Upper lobe of left lung (tissue), 6 donors: Measurements from ENCODE around the gene ZDHHC14. TPM values are rescaled to one million over a fixed set of nuclear protein-coding genes. Genes with fewer than 3 reads are reported as not detected.

ENCODE experiments used
- ATAC-seq, 2 donors: fragments of 200-7000 bp; cut with Tn5 transposase; one replicate each; pipeline ENCODE4 v1.9.1; 2022; ENCODE audit warnings: mild to moderate bottlenecking in 2 of 2, moderate library complexity in 2 of 2; ENCODE audit not compliant: low FRiP score in 2 of 2
- DNase-seq, 2 donors: peaks; one replicate each; pipeline ENCODE4 v3.0.0-alpha.2; 2019 to 2020
- H3K27ac ChIP-seq, 4 donors: fragments of 200-600 bp; sonication (generic); one replicate each; pipeline ENCODE4 v1.5.1; 2016 to 2019
- H3K27me3 ChIP-seq, 4 donors: fragments of 200-600 bp; sonication (generic); one replicate each; pipeline ENCODE4 v1.5.1; 2017 to 2019
- H3K36me3 ChIP-seq, 4 donors: fragments of 200-600 bp; sonication (generic); one replicate each; pipeline ENCODE4 v1.5.1; 2016 to 2019
- H3K4me1 ChIP-seq, 4 donors: fragments of 200-600 bp; sonication (generic); one replicate each; pipeline ENCODE4 v1.5.1; 2018 to 2019
- H3K4me3 ChIP-seq, 4 donors: fragments of 200-600 bp; sonication (generic); one replicate each; pipeline ENCODE4 v1.5.1; 2017 to 2019; ENCODE audit warnings: mild to moderate bottlenecking in 2 of 4, moderate library complexity in 1 of 4
- H3K9me3 ChIP-seq, 4 donors: fragments of 200-600 bp; sonication (generic); one replicate each; pipeline ENCODE4 v1.5.1; 2018 to 2019
- EP300 ChIP-seq, 4 donors: sonication (generic); formaldehyde crosslinking; IDR thresholded peaks; one replicate each; pipeline ENCODE4 v1.5.1; 2017; ENCODE audit warnings: antibody characterized with exemption in 4 of 4, control low read depth in 2 of 4
- POLR2A ChIP-seq, 4 donors: fragments of 450-650 bp; IDR thresholded peaks; one replicate each; pipeline ENCODE4 v1.5.1; 2016 to 2017; ENCODE audit warnings: antibody characterized with exemption in 4 of 4, mild to moderate bottlenecking in 2 of 4
- POLR2AphosphoS5 ChIP-seq, 2 donors: sonication (generic); formaldehyde crosslinking; IDR thresholded peaks; one replicate each; pipeline ENCODE4 v1.5.1; 2017; ENCODE audit warnings: antibody characterized with exemption in 2 of 2
- WGBS, 2 donors: methylation state at CpG; one replicate each; pipeline ENCODE4 v1.1.5; 2017 to 2018; 5-methylcytosine and 5-hydroxymethylcytosine counted together
- total RNA-seq, 6 donors: library from RNA; depleted of rRNA in 4 of 6; stranded (reverse); fragments of >200 nt in 4 of 6; gene quantifications; one replicate each; pipeline versions ENCODE4 v1.1.0 to v1.2.1, GENCODE V29; 2016 to 2021
- TF ChIP-seq, protein P1 (sequence below), 6 experiments: fragments of 450-650 bp in 4 of 6; fragments of 200-600 bp in 2 of 6; sonication (generic) in 2 of 6; IDR thresholded peaks; one replicate each; pipeline ENCODE4 v1.5.1; 2016 to 2019; ENCODE audit warnings: antibody characterized with exemption in 6 of 6
- donor health status: DM: no; HTN: no; CAD: no; lungs with moderate emphysema.
- donor health status: DM: no; HTN: yes; CAD: no; lungs with severe emphysema.

The ZDHHC14 gene
- total RNA-seq, 6 donors from 2014 or later = 5.3 to 16.5 (median 9.4) TPM

DNA sequence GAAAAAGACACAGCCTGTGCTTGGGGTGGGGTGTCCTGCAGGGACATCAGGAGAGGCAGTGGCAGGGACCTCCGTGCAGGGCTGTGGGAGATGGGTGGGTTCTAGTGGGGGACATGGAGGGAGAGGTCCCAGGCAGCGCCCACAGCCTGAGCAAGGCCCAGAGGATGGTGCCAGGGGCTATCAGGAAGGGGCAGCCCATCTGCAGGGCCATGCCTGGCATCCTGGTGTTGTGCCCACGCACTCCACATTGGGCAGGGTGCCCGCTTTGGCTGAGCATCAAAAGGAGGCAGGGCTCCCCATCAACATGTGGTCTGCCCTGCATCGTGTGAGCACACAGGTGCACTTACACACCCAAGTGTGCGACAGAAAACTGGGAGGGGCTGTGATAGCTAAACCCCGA is 257.8 kb downstream of the ZDHHC14 start:
- Histone ChIP-seq H3K4me3 (no peak overlapping the region), H3K36me3 (no peaks in the 10 kb centered on the region), H3K27ac (no peak overlapping the region), H3K27me3 (no peaks in the 10 kb centered on the region), H3K4me1 (no peaks in the 10 kb centered on the region), H3K9me3 (no peaks in the 10 kb centered on the region)
- TF ChIP-seq, protein P1, sequence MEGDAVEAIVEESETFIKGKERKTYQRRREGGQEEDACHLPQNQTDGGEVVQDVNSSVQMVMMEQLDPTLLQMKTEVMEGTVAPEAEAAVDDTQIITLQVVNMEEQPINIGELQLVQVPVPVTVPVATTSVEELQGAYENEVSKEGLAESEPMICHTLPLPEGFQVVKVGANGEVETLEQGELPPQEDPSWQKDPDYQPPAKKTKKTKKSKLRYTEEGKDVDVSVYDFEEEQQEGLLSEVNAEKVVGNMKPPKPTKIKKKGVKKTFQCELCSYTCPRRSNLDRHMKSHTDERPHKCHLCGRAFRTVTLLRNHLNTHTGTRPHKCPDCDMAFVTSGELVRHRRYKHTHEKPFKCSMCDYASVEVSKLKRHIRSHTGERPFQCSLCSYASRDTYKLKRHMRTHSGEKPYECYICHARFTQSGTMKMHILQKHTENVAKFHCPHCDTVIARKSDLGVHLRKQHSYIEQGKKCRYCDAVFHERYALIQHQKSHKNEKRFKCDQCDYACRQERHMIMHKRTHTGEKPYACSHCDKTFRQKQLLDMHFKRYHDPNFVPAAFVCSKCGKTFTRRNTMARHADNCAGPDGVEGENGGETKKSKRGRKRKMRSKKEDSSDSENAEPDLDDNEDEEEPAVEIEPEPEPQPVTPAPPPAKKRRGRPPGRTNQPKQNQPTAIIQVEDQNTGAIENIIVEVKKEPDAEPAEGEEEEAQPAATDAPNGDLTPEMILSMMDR (IDR thresholded peaks at IDR 0.05) = no peak
- TF ChIP-seq POLR2A (IDR thresholded peaks at IDR 0.05) (no peak), POLR2AphosphoS5 (IDR thresholded peaks at IDR 0.05) (no peak), EP300 (IDR thresholded peaks at IDR 0.05) (no peak)
- DNase-seq = no peak
- ATAC-seq = no peak
- 81 to 88% methylated on average over 5 to 7 of the region's 7 CpGs for WGBS, 2 donors

DNA sequence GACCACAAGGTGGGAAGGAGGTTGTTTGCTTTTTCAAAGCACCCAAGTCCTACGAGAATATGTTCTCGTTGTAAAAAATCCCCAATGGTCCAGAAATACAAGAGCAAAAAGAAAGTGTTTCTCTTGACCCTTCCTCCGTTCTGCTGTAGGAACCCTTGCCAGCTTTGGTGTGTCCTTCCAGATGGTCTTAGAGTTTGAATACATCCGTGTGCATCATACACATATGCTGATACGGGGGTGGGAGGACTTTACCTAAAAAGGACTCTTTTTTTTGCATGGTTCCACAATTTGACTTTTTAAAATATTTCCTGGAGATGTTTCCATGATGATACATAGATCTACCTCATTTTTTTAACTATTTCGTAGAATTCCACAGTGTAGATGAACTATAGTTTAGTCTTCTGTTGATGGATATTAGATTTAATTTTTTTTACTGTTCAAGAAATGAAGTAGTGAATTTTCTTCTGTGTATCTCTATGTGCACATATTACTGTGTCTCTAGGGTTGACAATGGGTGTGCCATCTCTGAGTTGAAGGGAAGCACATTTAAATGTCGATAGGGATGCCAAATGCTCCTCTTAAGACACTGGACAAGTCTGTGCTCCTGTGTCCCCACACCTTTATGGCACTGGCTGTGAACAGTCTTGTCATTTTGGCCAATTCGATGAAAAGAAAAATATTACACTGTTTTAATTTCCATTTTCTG is 259.9 kb downstream of the ZDHHC14 start:
- ATAC-seq (no peak), DNase-seq (no peak)
- no peaks in the 10 kb centered on the region for H3K9me3 ChIP-seq
- TF ChIP-seq POLR2A (IDR thresholded peaks at IDR 0.05) = no peak
- TF ChIP-seq, protein P1 (IDR thresholded peaks at IDR 0.05) = no peak
- TF ChIP-seq EP300 (IDR thresholded peaks at IDR 0.05) = no peak
- no peak for TF ChIP-seq POLR2AphosphoS5 (IDR thresholded peaks at IDR 0.05)
- H3K4me3 ChIP-seq = no peak overlapping the region
- WGBS, 2 donors = 90 to 92% methylated on average over 8 of the region's 8 CpGs
- no peak overlapping the region for H3K27ac ChIP-seq
- H3K27me3 ChIP-seq = no peaks in the 10 kb centered on the region
- H3K36me3 ChIP-seq = no peaks in the 10 kb centered on the region
- peaks cover 0 to 3% (median 0%) of the 10 kb centered on the region in 4 donors for H3K4me1 ChIP-seq

DNA sequence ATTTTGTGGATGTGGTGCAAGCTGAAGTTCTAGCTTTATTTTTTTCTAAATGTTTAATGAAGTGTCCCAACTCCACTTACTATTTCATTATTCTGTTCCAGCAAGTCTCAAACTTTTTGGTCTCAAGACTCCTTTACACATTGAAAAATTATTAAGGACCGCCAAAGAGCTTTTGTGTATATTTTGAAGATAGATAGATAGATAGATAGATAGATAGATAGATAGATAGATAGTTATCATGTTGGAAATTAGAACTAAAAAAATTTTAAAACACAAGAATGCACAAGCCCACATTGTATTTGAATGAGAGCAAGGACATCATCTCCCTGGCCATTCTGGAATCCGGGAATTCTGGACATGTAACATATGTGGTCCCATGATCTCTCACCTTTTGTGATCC is 260.8 kb downstream of the ZDHHC14 start:
- H3K4me3 ChIP-seq = no peak overlapping the region

DNA sequence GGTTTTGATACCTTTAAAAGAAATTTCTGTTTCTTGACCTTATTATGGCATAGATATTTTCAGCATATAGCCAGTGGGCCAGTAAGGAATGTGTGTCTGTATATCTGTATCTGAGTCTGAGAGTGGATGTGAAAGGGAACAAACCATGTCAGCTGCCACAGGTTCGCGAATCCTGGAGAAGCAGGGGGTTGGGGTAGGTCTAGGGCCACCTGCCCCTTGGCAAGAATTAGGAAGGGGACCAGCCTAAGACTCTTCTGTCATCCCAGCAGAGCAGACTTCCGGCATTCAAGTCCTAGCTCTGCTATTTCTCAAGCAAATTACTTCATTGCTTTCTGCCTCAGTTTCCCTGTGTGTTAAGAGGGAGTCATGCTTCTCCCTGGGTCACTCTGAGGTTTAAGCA is 261.7 kb downstream of the ZDHHC14 start:
- no peak overlapping the region for H3K4me3 ChIP-seq
- H3K36me3 ChIP-seq = peaks cover 0 to 4% (median 0%) of the 10 kb centered on the region in 4 donors
- H3K27ac ChIP-seq = no peak overlapping the region
- no peak for DNase-seq
- no peak for ATAC-seq
- TF ChIP-seq, protein P1 (IDR thresholded peaks at IDR 0.05) = no peak
- TF ChIP-seq EP300 (IDR thresholded peaks at IDR 0.05) (no peak), POLR2A (IDR thresholded peaks at IDR 0.05) (no peak), POLR2AphosphoS5 (IDR thresholded peaks at IDR 0.05) (no peak)
- no peaks in the 10 kb centered on the region for H3K9me3 ChIP-seq
- WGBS, 2 donors = 88 to 96% methylated on average over 2 to 3 of the region's 3 CpGs
- peaks cover 0 to 3% (median 0%) of the 10 kb centered on the region in 4 donors for H3K4me1 ChIP-seq
- no peaks in the 10 kb centered on the region for H3K27me3 ChIP-seq

More for the DNA sequence above, 260.8 kb downstream of the ZDHHC14 start:
- Histone ChIP-seq H3K4me1 (peaks cover 0 to 3% (median 0%) of the 10 kb centered on the region in 4 donors), H3K27me3 (no peaks in the 10 kb centered on the region), H3K9me3 (no peaks in the 10 kb centered on the region), H3K36me3 (no peaks in the 10 kb centered on the region), H3K27ac (no peak overlapping the region)
- DNase-seq = no peak
- WGBS, 2 donors = 88 to 90% methylated on average over 2 of the region's 2 CpGs
- no peak for ATAC-seq
- no peak for TF ChIP-seq POLR2A (IDR thresholded peaks at IDR 0.05)
- no peak for TF ChIP-seq POLR2AphosphoS5 (IDR thresholded peaks at IDR 0.05)
- TF ChIP-seq, protein P1 (IDR thresholded peaks at IDR 0.05) = no peak
- TF ChIP-seq EP300 (IDR thresholded peaks at IDR 0.05) = no peak
